NCI-H2081 treated with DMSO at 0.1 percent for 48 hours (cell line): ENCODE data around the gene CNTN6.

Experiments
- DNase-seq: peaks from one replicate; lab custom pipeline; 2025; lab: John Stamatoyannopoulos, UW

Gene CNTN6

GRCh38 chr3:1179146-1179545 lies 86.3 kb downstream of the CNTN6 start:
- no peak for DNase-seq

- no peak for DNase-seq
Measured at GRCh38 chr3:1183320-1184048, 90.7 kb downstream of the CNTN6 start.

- DNase-seq = no peak
Measured at GRCh38 chr3:1190569-1190968, 97.7 kb downstream of the CNTN6 start.

GRCh38 chr3:1191026-1191425 lies 98.2 kb downstream of the CNTN6 start:
- DNase-seq = no peak

- DNase-seq = no peak
Measured at GRCh38 chr3:1195947-1196346, 103.1 kb downstream of the CNTN6 start.

GRCh38 chr3:1197051-1197450 lies 104.2 kb downstream of the CNTN6 start:
- no peak for DNase-seq

- DNase-seq = no peak
Measured at GRCh38 chr3:1200371-1200770, 107.5 kb downstream of the CNTN6 start.

GRCh38 chr3:1207904-1208303 lies 115.1 kb downstream of the CNTN6 start:
- DNase-seq = no peak

GRCh38 chr3:1214933-1215332 lies 122.1 kb downstream of the CNTN6 start:
- no peak for DNase-seq

GRCh38 chr3:1216856-1217255 lies 124.0 kb downstream of the CNTN6 start:
- DNase-seq = no peak

- DNase-seq = no peak
Measured at GRCh38 chr3:1227111-1227510, 134.3 kb downstream of the CNTN6 start.

GRCh38 chr3:1228289-1228688 lies 135.5 kb downstream of the CNTN6 start:
- DNase-seq = no peak

GRCh38 chr3:1230920-1231319 lies 138.1 kb downstream of the CNTN6 start:
- DNase-seq = no peak

- no peak for DNase-seq
Measured at GRCh38 chr3:1232276-1232675, 139.5 kb downstream of the CNTN6 start.

GRCh38 chr3:1235526-1236120 lies 142.8 kb downstream of the CNTN6 start:
- DNase-seq = no peak

GRCh38 chr3:1251282-1252060 lies 158.6 kb downstream of the CNTN6 start:
- no peak for DNase-seq

GRCh38 chr3:1252061-1252430 lies 159.2 kb downstream of the CNTN6 start:
- DNase-seq = no peak

- no peak for DNase-seq
Measured at GRCh38 chr3:1262246-1262645, 169.4 kb downstream of the CNTN6 start.

GRCh38 chr3:1263121-1263520 lies 170.3 kb downstream of the CNTN6 start:
- no peak for DNase-seq

- DNase-seq = no peak
Measured at GRCh38 chr3:1269808-1270207, 177.0 kb downstream of the CNTN6 start.

GRCh38 chr3:1272546-1273265 lies 179.9 kb downstream of the CNTN6 start:
- peak; percentile 23 for DNase-seq

- no peak for DNase-seq
Measured at GRCh38 chr3:1275495-1275894, 182.7 kb downstream of the CNTN6 start.

- no peak for DNase-seq
Measured at GRCh38 chr3:1287815-1288214, 195.0 kb downstream of the CNTN6 start.
